Stimulated activated CD4-positive, alpha-beta T cell treated with anti-CD3 and anti-CD28 coated beads, Interleukin-2, amount 100 ng/mL, for 24 hours (primary cell): ENCODE measurements around the gene RNF150.

ENCODE experiments used
- DNase-seq, 2 donors: peaks; one replicate each; pipeline ENCODE4 v3.0.0-alpha.2; 2020

Gene RNF150

GRCh38 chr4:140969296-140969695 lies 164.0 kb downstream of the RNF150 start:
- no peak for DNase-seq

GRCh38 chr4:140968371-140968770 lies 164.9 kb downstream of the RNF150 start:
- DNase-seq, result no peak

- no peak for DNase-seq
Measured at GRCh38 chr4:140963883-140964282, 169.4 kb downstream of the RNF150 start.

DNA sequence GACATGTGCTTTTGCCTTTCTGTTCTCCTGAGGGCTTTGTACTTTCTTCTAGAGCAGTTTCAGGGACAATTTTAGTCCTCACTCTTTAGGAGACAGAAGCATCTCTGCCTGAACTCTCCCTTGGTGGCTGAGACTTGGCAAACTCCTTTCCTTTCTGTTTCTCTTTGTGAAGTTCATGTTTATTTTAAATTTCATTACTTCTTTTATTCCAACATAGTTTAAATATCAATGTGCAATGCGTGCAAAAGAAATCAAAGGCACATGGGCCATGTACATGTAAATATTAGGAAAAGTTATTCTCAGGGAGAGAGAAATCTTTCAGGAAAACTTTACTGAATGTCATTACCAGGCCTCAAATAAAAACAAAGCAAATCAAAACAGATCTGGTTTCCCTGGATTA lies 177.6 kb downstream of the RNF150 start:
- DNase-seq, result no peak

GRCh38 chr4:140952717-140953116 lies 180.6 kb downstream of the RNF150 start:
- no peak for DNase-seq

DNA sequence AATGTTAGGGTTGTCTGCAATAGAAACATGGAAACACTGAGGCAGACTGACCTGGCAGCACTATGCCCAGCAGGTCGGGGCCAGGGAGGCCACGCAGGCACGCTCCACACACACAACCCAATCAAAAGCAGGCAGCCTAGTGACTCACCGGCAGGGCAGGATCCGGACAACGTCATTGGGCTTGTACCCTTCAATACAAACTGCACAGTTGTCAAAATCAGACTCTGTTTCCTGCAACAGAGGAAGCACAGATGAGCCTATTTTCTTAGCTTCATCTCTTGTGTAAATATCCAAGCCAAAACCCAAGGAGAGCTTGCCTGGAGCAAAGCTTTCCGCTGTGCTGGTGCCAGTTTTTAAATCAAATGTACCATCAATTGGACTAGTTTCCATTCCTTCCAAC lies 185.8 kb downstream of the RNF150 start:
- no peak for DNase-seq

GRCh38 chr4:140945106-140945505 lies 188.2 kb downstream of the RNF150 start:
- no peak for DNase-seq

DNA sequence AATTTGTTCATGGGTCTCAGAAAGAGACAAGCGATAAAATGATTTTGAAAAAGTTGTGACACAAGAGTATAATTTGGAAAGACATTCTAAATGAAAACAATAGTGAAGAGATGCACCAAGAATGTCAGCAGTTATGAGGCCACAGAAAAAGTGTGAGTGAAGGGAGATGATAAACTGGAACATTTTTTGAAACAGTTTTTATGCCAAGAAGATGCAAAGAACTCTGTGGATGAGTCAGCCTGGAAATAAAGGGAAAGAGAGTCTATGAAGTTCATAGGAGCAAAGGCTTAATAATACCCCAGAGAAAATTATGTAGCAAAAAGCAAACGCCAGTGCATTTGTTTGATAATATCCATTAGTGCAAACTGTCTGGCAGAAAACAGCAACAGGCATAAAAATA lies 188.7 kb downstream of the RNF150 start:
- DNase-seq, result no peak

- no peak for DNase-seq
Measured at GRCh38 chr4:140944199-140944515, 189.1 kb downstream of the RNF150 start.

- no peak for DNase-seq
Measured at GRCh38 chr4:140943486-140944198, 189.6 kb downstream of the RNF150 start.

DNA sequence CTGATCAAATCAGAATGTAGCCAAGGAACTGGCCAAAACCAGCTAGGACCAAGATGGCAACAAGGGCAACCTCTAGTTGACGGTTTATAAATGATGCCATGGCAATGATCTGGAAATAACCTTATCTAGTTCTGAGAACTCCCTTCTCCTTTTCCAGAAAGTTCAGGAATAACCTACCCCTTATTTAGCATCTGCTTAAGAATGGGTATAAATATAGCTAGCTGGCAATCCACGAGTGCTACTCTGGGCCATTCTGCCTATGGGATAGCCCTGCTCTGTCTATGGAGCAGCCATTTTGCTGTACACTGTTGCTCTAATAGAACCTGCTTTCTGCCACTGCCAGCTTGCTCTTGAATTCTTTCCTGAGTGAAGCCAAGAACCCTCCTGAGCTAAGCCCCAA lies 192.7 kb downstream of the RNF150 start:
- DNase-seq, result no peak

DNA sequence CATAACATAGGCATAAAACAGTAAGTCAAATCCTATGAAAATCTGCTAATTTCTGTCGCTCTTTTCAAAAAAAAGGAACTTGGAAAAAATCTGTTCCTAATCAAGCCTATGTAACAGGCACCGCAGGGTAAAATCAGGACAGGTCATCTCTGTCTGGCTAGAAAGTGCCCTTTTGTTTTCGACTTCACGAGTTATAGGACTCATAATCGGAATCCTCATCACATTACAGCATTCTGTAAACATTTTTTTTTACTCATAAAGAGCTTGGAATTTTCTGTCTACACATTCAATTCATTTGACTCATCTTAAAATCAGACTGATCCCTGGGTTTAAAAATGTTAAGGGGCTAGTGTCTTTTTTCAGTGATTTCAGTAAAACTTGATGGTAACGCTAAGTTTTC lies 195.4 kb downstream of the RNF150 start:
- no peak for DNase-seq

DNA sequence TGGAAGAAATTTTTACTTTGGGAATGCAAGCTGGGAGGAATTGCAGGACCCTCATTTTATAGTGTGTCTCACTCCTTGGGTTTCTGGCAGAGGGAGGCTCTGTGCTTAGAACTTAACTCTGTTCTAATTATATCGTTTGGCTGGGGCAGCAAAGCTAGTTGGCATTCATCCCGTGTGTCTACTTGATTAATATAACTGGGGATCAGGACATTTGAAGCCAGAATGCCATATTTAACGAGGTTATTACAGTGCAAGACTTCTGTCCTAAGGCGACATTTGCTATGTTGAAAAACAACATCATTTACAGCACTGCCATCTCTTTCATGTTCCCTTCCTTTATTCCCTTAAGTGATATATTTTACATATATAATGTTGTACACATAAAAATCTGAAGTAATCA lies 198.0 kb downstream of the RNF150 start:
- DNase-seq, result no peak

GRCh38 chr4:140932501-140933045 lies 200.7 kb downstream of the RNF150 start:
- DNase-seq, result no peak

DNA sequence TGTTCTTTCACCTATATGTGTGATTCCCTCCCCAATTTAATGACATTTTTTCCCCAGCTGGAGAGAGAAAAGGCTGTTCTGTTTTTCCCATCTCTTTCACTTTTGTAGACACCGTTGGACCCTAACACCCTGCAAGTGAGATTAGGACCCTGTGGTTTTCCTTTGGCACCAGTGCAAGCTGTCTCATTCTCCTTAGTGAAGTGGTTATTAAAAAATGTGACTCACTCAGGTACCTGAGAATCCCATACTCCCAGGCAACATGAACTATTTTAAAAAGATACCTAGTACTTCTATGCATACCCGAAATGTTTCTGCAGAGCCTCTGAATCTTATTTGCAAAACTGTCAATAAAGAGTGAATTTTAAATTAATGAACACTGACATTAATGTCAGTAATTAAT lies 201.4 kb downstream of the RNF150 start:
- no peak for DNase-seq

GRCh38 chr4:140930557-140930956 lies 202.7 kb downstream of the RNF150 start:
- no peak for DNase-seq

- DNase-seq, result no peak
Measured at GRCh38 chr4:140930011-140930410, 203.3 kb downstream of the RNF150 start.

DNA sequence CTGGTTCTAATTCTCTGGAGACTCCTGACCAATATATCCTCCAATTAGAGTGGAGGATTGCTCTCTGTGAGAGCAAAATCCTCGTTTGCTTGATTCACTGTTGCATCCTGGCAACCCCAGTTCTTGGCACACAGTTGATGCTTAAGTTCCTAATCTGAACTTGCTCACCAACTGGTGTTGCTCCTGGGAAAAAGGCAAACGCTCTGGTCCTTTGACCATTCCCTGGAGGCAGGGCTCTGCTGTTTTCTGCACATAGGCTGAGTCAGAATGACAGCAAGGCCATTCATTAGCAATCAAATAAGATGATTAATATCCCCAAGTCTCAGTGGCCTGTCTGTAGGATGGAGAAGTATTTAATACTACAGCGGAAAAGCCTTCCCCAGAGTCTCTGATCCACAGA lies 204.4 kb downstream of the RNF150 start:
- DNase-seq, result no peak

DNA sequence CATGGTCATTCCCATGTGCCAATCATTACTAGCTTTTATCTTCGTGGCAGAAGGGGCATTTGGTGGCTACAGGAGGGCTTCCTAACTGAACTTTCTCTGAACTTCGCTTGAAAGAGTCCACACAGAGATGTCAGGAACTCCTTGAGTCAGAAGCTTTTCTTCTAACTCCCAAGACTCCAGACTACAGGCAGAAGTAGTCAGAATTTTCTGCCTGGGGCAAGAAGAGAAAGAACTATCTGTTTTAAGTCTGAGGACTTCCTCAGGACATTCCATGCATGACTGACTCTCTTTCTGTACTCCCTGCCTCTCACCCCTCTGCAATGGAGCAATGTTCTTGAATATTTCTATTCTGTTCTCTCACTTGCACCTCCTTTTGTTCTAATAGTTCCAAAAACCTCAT lies 206.6 kb downstream of the RNF150 start:
- DNase-seq, result no peak

- no peak for DNase-seq
Measured at GRCh38 chr4:140925417-140925816, 207.9 kb downstream of the RNF150 start.

DNA sequence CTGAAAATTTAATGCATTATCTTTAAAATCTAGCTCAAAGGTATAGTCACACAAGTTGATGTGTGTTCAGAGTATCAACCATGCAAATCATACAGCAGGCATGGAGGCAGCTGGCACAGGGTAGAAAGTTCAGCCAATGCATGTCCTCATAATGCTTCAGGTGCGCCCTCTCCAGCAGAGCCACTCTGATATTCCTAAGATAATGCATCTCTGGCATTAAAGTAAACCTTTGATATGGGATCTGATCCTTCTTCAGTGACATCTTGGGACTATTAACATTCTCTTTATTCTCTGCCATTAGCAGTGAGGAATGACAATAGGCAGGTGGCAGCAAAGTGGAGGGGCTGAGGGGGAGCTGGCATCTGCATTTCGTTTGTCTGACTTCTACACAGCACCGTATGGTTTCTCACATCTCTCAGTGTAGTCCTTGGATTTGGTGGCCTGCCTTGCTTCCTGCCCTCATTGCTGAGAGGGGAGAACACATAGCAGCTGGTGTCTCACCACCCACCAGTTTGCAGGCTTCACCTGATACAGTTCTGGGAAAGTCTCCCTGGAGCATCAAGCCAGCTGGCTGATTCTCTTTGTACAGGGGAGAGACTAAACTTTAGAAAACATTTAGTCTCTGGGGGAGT lies 208.4 kb downstream of the RNF150 start:
- DNase-seq, result no peak

- DNase-seq, result no peak
Measured at GRCh38 chr4:140906993-140907962, 226.0 kb downstream of the RNF150 start.

DNA sequence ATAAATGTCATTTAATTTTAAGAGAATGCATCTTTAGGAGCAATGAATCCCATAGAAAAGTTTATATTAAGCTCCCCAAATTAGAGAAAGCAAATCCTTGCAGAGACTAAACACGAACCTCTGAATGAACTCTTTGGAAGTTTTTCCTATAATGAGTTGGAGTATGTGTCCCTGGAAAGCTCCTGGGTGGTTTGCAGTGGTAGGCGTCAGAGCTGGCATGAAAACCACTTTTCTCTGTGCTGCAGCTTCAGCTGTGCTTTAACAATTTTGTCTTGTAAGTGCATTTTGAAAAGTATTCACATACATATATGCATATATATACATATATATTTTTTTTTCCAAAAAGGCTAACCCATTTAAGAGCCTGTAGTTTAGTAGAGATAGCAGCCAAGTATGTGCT lies 228.4 kb downstream of the RNF150 start:
- DNase-seq, result no peak
